Thymus (tissue), 11 donors: ENCODE results near the gene HOXA13. TPM values are rescaled to one million over a fixed set of nuclear protein-coding genes. Genes with fewer than 3 reads are reported as not detected.

Source experiments
- DNase-seq, 9 donors: peaks; one replicate each; pipeline ENCODE4 v3.0.0-alpha.2; 2013; ENCODE audit warnings: low spot score in 9 of 9, low read depth in 6 of 9, missing footprints in 1 of 9
- H3K27ac ChIP-seq, 2 donors: one replicate each; pipeline ENCODE4 v1.5.1; 2013; ENCODE audit warnings: control low read depth in 1 of 2, low read depth in 1 of 2, low read length in 1 of 2, mild to moderate bottlenecking in 1 of 2, moderate library complexity in 1 of 2
- H3K27me3 ChIP-seq, 2 donors: one replicate each; pipeline ENCODE4 v1.5.1; 2013; ENCODE audit warnings: low read length in 1 of 2; ENCODE audit not compliant: control insufficient read depth in 2 of 2, insufficient read depth in 1 of 2
- H3K36me3 ChIP-seq, 2 donors: one replicate each; pipeline ENCODE4 v1.5.1; 2013; ENCODE audit warnings: low read length in 1 of 2, mild to moderate bottlenecking in 1 of 2, moderate library complexity in 1 of 2; ENCODE audit not compliant: control insufficient read depth in 2 of 2, insufficient read depth in 2 of 2
- H3K4me1 ChIP-seq, 2 donors: one replicate each; pipeline ENCODE4 v1.5.1; 2013; ENCODE audit warnings: low read length in 2 of 2; ENCODE audit not compliant: control insufficient read depth in 2 of 2, insufficient read depth in 2 of 2
- H3K4me3 ChIP-seq, 2 donors: one replicate each; pipeline ENCODE4 v1.5.1; 2013; ENCODE audit warnings: low read length in 2 of 2, control low read depth in 1 of 2, mild to moderate bottlenecking in 1 of 2
- H3K9me3 ChIP-seq, 2 donors: one replicate each; pipeline ENCODE4 v1.5.1; 2013; ENCODE audit warnings: low read length in 1 of 2, mild to moderate bottlenecking in 1 of 2; ENCODE audit not compliant: control insufficient read depth in 2 of 2, insufficient read depth in 1 of 2
- WGBS: extraction: QIAGEN DNeasy Blood & Tissue Kit; methylation state at CpG from one replicate; pipeline ENCODE4 v1.1.7; 2013; 5-methylcytosine and 5-hydroxymethylcytosine counted together
- polyA plus RNA-seq: library from polyadenylated mRNA; stranded (reverse); fragments of 200-250 nt; gene quantifications from one replicate; pipeline ENCODE4 v1.2.3, GENCODE V29; 2013
- total RNA-seq: library from RNA; stranded (reverse); fragments of 120-200 nt; gene quantifications from one replicate; pipeline ENCODE4 v1.2.4, GENCODE V29; 2013
- donor health status: healthy.

Gene HOXA13
- total and polyA plus RNA-seq, 2 donors = 0.02 TPM; not detected in 1

GRCh38 chr7:27189295-27189996 is 10.4 kb downstream of the HOXA13 start:
- H3K27ac ChIP-seq = no peak overlapping the region
- no peaks in the 10 kb centered on the region for H3K36me3 ChIP-seq
- 14% methylated on average over 22 of the region's 22 CpGs for WGBS
- peaks cover 72 to 100% of the 10 kb centered on the region in 2 donors for H3K27me3 ChIP-seq
- peaks cover 0 to 23% of the 10 kb centered on the region in 2 donors for H3K9me3 ChIP-seq
- H3K4me1 ChIP-seq = peaks cover 12 to 39% of the 10 kb centered on the region in 2 donors
- no peak for DNase-seq
- H3K4me3 ChIP-seq = no peak overlapping the region

GRCh38 chr7:27188386-27189294 is 11.3 kb downstream of the HOXA13 start:
- H3K4me1 ChIP-seq = peaks cover 14 to 46% of the 10 kb centered on the region in 2 donors
- H3K9me3 ChIP-seq = peaks cover 0 to 23% of the 10 kb centered on the region in 2 donors
- peak overlapping the region in 1 of 2 donors; percentile 20 for H3K4me3 ChIP-seq
- H3K27ac ChIP-seq = no peak overlapping the region
- DNase-seq = peak in 1 of 9 donors; percentile 62
- 4% methylated on average over 49 of the region's 49 CpGs for WGBS
- H3K27me3 ChIP-seq = peaks cover 77 to 100% of the 10 kb centered on the region in 2 donors
- H3K36me3 ChIP-seq = no peaks in the 10 kb centered on the region

- no peak overlapping the region for H3K27ac ChIP-seq
- 5% methylated on average over 46 of the region's 46 CpGs for WGBS
- peaks cover 14 to 50% of the 10 kb centered on the region in 2 donors for H3K4me1 ChIP-seq
- no peaks in the 10 kb centered on the region for H3K36me3 ChIP-seq
- no peak for DNase-seq
- peaks cover 0 to 23% of the 10 kb centered on the region in 2 donors for H3K9me3 ChIP-seq
- H3K27me3 ChIP-seq = peaks cover 75 to 100% of the 10 kb centered on the region in 2 donors
- H3K4me3 ChIP-seq = peak overlapping the region in 1 of 2 donors; percentile 20
Measured at GRCh38 chr7:27187475-27188385, 12.2 kb downstream of the HOXA13 start.

- WGBS = 18% methylated on average over 4 of the region's 4 CpGs
- Histone ChIP-seq H3K27ac (no peak overlapping the region), H3K4me3 (no peak overlapping the region), H3K4me1 (peaks cover 14 to 45% of the 10 kb centered on the region in 2 donors), H3K27me3 (peaks cover 76 to 100% of the 10 kb centered on the region in 2 donors), H3K36me3 (no peaks in the 10 kb centered on the region), H3K9me3 (peaks cover 0 to 18% of the 10 kb centered on the region in 2 donors)
- no peak for DNase-seq
Measured at GRCh38 chr7:27186668-27187474, 13.0 kb downstream of the HOXA13 start.

GRCh38 chr7:27185854-27186667 is 13.8 kb downstream of the HOXA13 start:
- Histone ChIP-seq H3K27me3 (peaks cover 77 to 100% of the 10 kb centered on the region in 2 donors), H3K9me3 (peaks cover 0 to 16% of the 10 kb centered on the region in 2 donors), H3K27ac (no peak overlapping the region), H3K4me1 (peaks cover 14 to 45% of the 10 kb centered on the region in 2 donors), H3K4me3 (no peak overlapping the region), H3K36me3 (no peaks in the 10 kb centered on the region)
- no peak for DNase-seq
- WGBS = 6% methylated on average over 24 of the region's 24 CpGs

- Histone ChIP-seq H3K4me1 (peaks cover 14 to 46% of the 10 kb centered on the region in 2 donors), H3K4me3 (peak within 1 kb of the TSS in 1 of 2 donors; percentile 35), H3K27me3 (peaks cover 76 to 100% of the 10 kb centered on the region in 2 donors), H3K9me3 (peaks cover 0 to 16% of the 10 kb centered on the region in 2 donors), H3K36me3 (no peaks in the 10 kb centered on the region), H3K27ac (no peak within 1 kb of the TSS)
- no peak for DNase-seq
- 5% methylated on average over 43 of the region's 43 CpGs for WGBS
Measured at GRCh38 chr7:27185013-27185853, 14.7 kb downstream of the HOXA13 start, which contains the start of gene HOXA11. HOXA11 (minus strand) TSS chr7:27185232; CDS start chr7:27185144, 88 bp downstream.
